ENCODE data around the gene THSD1.

THSD1 gene

DNA sequence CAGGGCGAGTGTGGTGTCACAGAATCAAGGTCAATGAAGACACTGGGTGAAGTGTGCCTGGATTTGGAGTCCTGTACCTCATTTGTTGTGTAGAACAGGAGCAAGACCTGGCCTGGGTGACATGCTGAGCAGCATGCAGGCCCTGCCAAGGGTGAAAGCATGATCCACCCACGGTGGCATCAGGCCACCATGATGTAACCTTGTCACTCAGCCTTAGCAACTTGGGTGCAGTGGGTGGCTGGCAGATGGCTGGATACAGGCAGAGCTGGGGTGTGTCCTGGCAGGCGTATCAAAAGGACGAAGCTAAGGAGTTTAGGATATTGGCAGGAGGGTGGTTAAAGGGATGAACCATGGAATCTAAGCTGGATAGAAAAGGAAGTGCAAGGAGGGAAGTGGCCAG is 10.3 kb downstream of the THSD1 start:
- H3K4me1 ChIP-seq (ENCODE audit: low read length) = no peaks in the 10 kb centered on the region
- no peak for DNase-seq
- no peaks in the 10 kb centered on the region for H3K36me3 ChIP-seq (replicated peaks; ENCODE audit: insufficient read depth, low read length)
- no peaks in the 10 kb centered on the region for H4K20me1 ChIP-seq (ENCODE audit: insufficient read depth, low read length)
- H3K9me2 ChIP-seq (replicated peaks; ENCODE audit: insufficient read depth, low read length) = no peaks in the 10 kb centered on the region
- no peak for TF ChIP-seq EZH2phosphoT487 (IDR thresholded peaks at IDR 0.05; ENCODE audit: low read length)
- TF ChIP-seq EZH2 (optimal IDR thresholded peaks at IDR 0.05; ENCODE audit: low read depth, low read length) = no peak
- no peak overlapping the region for H3K4me2 ChIP-seq (ENCODE audit: low read depth, low read length)
- H3K9ac ChIP-seq (ENCODE audit: low read length) = no peak overlapping the region
- no peaks in the 10 kb centered on the region for H3K27me3 ChIP-seq (replicated peaks; ENCODE audit: insufficient read depth, low read length)
- no peak overlapping the region for H3K27ac ChIP-seq (ENCODE audit: low read length)
- no peak overlapping the region for H2AFZ ChIP-seq (ENCODE audit: low read length)
- no peak overlapping the region for H3K4me3 ChIP-seq (ENCODE audit: low read length)
- H3F3A ChIP-seq (ENCODE audit: insufficient read depth, low read length) = no peaks in the 10 kb centered on the region
- no peaks in the 10 kb centered on the region for H3K9me3 ChIP-seq (replicated peaks; ENCODE audit: insufficient read depth, low read length)
- no peaks in the 10 kb centered on the region for H3K79me2 ChIP-seq (ENCODE audit: low read length)

DNA sequence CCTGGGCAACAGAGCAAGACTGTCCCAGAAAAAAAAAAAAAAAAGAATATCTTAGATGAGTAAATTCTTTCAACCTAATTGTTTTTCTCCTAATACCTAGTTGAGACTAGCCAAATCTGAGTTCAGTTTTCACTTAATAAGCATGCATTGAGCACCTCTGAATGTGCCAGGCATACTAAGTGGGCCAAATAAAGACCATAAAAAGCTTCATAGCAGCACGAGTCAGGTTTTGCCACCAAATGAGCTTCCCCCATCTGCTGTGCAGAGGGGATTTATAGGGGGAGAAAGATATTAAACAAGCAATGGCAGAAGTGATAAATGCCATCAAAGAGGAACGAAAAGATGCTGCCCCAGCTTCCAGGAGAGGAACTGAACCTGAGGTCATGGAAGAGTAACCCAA is 11.4 kb downstream of the THSD1 start:
- H3F3A ChIP-seq (ENCODE audit: insufficient read depth, low read length) = no peaks in the 10 kb centered on the region
- H3K27me3 ChIP-seq (replicated peaks; ENCODE audit: insufficient read depth, low read length) = no peaks in the 10 kb centered on the region
- H3K79me2 ChIP-seq (ENCODE audit: low read length) = no peaks in the 10 kb centered on the region
- no peaks in the 10 kb centered on the region for H4K20me1 ChIP-seq (ENCODE audit: insufficient read depth, low read length)
- TF ChIP-seq, protein P1, sequence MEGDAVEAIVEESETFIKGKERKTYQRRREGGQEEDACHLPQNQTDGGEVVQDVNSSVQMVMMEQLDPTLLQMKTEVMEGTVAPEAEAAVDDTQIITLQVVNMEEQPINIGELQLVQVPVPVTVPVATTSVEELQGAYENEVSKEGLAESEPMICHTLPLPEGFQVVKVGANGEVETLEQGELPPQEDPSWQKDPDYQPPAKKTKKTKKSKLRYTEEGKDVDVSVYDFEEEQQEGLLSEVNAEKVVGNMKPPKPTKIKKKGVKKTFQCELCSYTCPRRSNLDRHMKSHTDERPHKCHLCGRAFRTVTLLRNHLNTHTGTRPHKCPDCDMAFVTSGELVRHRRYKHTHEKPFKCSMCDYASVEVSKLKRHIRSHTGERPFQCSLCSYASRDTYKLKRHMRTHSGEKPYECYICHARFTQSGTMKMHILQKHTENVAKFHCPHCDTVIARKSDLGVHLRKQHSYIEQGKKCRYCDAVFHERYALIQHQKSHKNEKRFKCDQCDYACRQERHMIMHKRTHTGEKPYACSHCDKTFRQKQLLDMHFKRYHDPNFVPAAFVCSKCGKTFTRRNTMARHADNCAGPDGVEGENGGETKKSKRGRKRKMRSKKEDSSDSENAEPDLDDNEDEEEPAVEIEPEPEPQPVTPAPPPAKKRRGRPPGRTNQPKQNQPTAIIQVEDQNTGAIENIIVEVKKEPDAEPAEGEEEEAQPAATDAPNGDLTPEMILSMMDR (IDR thresholded peaks at IDR 0.05; ENCODE audit: low read length) = no peak
- TF ChIP-seq EZH2phosphoT487 (IDR thresholded peaks at IDR 0.05; ENCODE audit: low read length) (no peak), EZH2 (optimal IDR thresholded peaks at IDR 0.05; ENCODE audit: low read depth, low read length) (no peak)
- no peak overlapping the region for H3K4me2 ChIP-seq (ENCODE audit: low read depth, low read length)
- DNase-seq = no peak
- no peak overlapping the region for H3K4me3 ChIP-seq (ENCODE audit: low read length)
- no peak overlapping the region for H3K27ac ChIP-seq (ENCODE audit: low read length)
- no peak overlapping the region for H3K9ac ChIP-seq (ENCODE audit: low read length)
- no peaks in the 10 kb centered on the region for H3K9me2 ChIP-seq (replicated peaks; ENCODE audit: insufficient read depth, low read length)
- no peaks in the 10 kb centered on the region for H3K4me1 ChIP-seq (ENCODE audit: low read length)
- H2AFZ ChIP-seq (ENCODE audit: low read length) = no peak overlapping the region
- no peaks in the 10 kb centered on the region for H3K36me3 ChIP-seq (replicated peaks; ENCODE audit: insufficient read depth, low read length)
- H3K9me3 ChIP-seq (replicated peaks; ENCODE audit: insufficient read depth, low read length) = no peaks in the 10 kb centered on the region

DNA sequence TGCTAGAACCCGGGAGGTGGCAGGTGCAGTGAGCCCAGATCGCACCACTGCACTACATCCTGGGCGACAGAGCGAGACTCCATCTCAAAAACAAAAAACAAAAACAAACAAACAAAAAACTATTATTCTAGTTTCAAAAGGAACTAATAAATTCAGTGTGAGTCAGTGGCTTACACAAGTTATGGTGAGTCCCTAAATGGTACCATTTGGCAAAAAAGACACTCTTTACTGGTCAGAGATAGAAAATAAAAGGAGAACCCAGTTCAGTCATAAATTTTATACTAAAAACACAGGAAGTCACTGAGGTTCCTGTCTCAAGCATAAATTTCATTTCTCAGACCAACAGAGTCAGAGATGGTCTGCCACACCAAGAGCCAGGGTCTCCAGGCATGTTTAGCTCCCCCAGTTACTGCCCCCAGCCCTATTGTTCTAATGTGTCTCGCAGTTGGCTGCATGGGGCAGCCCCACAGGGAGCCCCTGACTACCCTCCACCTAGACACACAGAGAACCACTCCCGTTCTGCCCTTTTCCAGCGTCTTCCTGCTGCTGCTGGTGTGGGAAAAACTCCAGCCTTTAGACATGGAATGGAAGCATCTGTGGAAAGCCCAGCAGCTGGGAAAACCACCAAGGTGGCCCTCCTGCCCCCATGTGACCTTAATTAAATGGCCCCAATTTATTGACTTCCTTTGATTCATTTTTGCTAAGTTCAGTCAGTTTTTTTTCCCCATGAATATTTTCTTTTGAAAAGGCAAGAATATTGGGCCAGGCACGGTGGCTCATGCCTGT is 12.2 kb downstream of the THSD1 start:
- no peaks in the 10 kb centered on the region for H3K4me1 ChIP-seq (ENCODE audit: low read length)
- no peak overlapping the region for H3K27ac ChIP-seq (ENCODE audit: low read length)
- H2AFZ ChIP-seq (ENCODE audit: low read length) = no peak overlapping the region
- H3K9me2 ChIP-seq (replicated peaks; ENCODE audit: insufficient read depth, low read length) = no peaks in the 10 kb centered on the region
- no peak overlapping the region for H3K4me3 ChIP-seq (ENCODE audit: low read length)
- no peaks in the 10 kb centered on the region for H3K79me2 ChIP-seq (ENCODE audit: low read length)
- no peaks in the 10 kb centered on the region for H3K36me3 ChIP-seq (replicated peaks; ENCODE audit: insufficient read depth, low read length)
- H3K9ac ChIP-seq (ENCODE audit: low read length) = no peak overlapping the region
- no peaks in the 10 kb centered on the region for H3K27me3 ChIP-seq (replicated peaks; ENCODE audit: insufficient read depth, low read length)
- no peaks in the 10 kb centered on the region for H3F3A ChIP-seq (ENCODE audit: insufficient read depth, low read length)
- no peak overlapping the region for H3K4me2 ChIP-seq (ENCODE audit: low read depth, low read length)
- no peaks in the 10 kb centered on the region for H4K20me1 ChIP-seq (ENCODE audit: insufficient read depth, low read length)
- no peak for DNase-seq
- H3K9me3 ChIP-seq (replicated peaks; ENCODE audit: insufficient read depth, low read length) = no peaks in the 10 kb centered on the region
- TF ChIP-seq, protein P1 (IDR thresholded peaks at IDR 0.05; ENCODE audit: low read length) = no peak
- TF ChIP-seq EZH2phosphoT487 (IDR thresholded peaks at IDR 0.05; ENCODE audit: low read length) = no peak

DNA sequence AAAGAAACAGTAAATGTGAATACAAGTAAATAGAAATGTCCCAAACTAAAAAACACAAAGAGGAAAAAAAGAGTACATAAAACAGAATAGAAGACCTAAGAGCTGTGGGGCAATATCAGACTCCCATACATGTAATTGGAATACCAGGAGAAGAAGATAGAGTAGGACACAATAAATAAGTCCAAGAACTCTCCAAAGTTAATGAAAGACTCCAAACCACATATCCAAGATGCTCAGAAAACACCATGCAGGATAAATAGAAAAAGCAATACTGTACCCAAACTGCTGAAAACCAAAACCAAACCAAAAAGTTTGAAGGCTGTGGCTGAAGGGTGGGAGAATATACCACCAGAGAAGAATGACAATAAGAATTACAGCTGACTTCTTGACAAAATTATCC is 18.3 kb downstream of the THSD1 start:
- Histone ChIP-seq H3K9me2 (replicated peaks; ENCODE audit: insufficient read depth, low read length) (no peaks in the 10 kb centered on the region), H3K4me3 (ENCODE audit: low read length) (no peak overlapping the region), H3K27ac (ENCODE audit: low read length) (no peak overlapping the region), H3K4me1 (ENCODE audit: low read length) (no peaks in the 10 kb centered on the region), H3K27me3 (replicated peaks; ENCODE audit: insufficient read depth, low read length) (no peaks in the 10 kb centered on the region), H3K36me3 (replicated peaks; ENCODE audit: insufficient read depth, low read length) (no peaks in the 10 kb centered on the region), H3K4me2 (ENCODE audit: low read depth, low read length) (no peak overlapping the region), H4K20me1 (ENCODE audit: insufficient read depth, low read length) (no peaks in the 10 kb centered on the region), H3K79me2 (ENCODE audit: low read length) (no peaks in the 10 kb centered on the region), H3K9ac (ENCODE audit: low read length) (no peak overlapping the region), H3K9me3 (replicated peaks; ENCODE audit: insufficient read depth, low read length) (no peaks in the 10 kb centered on the region), H2AFZ (ENCODE audit: low read length) (no peak overlapping the region), H3F3A (ENCODE audit: insufficient read depth, low read length) (no peaks in the 10 kb centered on the region)
- DNase-seq = no peak
- TF ChIP-seq, protein P1 (IDR thresholded peaks at IDR 0.05; ENCODE audit: low read length) = no peak
- TF ChIP-seq EZH2phosphoT487 (IDR thresholded peaks at IDR 0.05; ENCODE audit: low read length) (no peak), EZH2 (optimal IDR thresholded peaks at IDR 0.05; ENCODE audit: low read depth, low read length) (no peak)
